WI38 (cell line): Measurements from ENCODE around the gene MARCHF2.

ENCODE experiments used
- H3K4me3 ChIP-seq: 2 replicates; pipeline ENCODE4 v1.5.1; 2011; ENCODE audit warnings: low read depth, mild to moderate bottlenecking, control low read depth, low read length
- CTCF ChIP-seq: IDR thresholded peaks from 2 replicates; pipeline ENCODE4 v1.5.1; 2012; ENCODE audit warnings: low read depth, mild to moderate bottlenecking, control low read depth, low read length

The MARCHF2 gene

GRCh38 chr19:8486661-8487136, 73.6 kb downstream of the MARCHF2 start:
- no peak for TF ChIP-seq CTCF
- no peak overlapping the region for H3K4me3 ChIP-seq

- no peak for TF ChIP-seq CTCF
- no peak overlapping the region for H3K4me3 ChIP-seq
Measured at GRCh38 chr19:8487137-8487851, 74.2 kb downstream of the MARCHF2 start.

- no peak overlapping the region for H3K4me3 ChIP-seq
Measured at GRCh38 chr19:8488365-8488764, 75.3 kb downstream of the MARCHF2 start.

More at GRCh38 chr19:8488365-8488764, 75.3 kb downstream of the MARCHF2 start:
- no peak for TF ChIP-seq CTCF
